Left ventricle myocardium inferior (tissue), 1 donor: ENCODE results near the gene LTB4R2. TPM values are rescaled to one million over a fixed set of nuclear protein-coding genes. Genes with fewer than 3 reads are reported as not detected.

Experiments used
- DNase-seq: peaks from one replicate; pipeline ENCODE4 v3.0.0-alpha.2; 2020
- H3K27ac ChIP-seq: fragments of 200-600 bp; replicated peaks from 2 replicates; pipeline ENCODE4 v1.8.0; 2021
- H3K27me3 ChIP-seq: fragments of 200-600 bp; 2 replicates; pipeline ENCODE4 v1.8.0; 2021; ENCODE audit warnings: low read depth
- H3K36me3 ChIP-seq: fragments of 200-600 bp; 2 replicates; pipeline ENCODE4 v1.8.0; 2021
- H3K4me1 ChIP-seq: fragments of 200-600 bp; 2 replicates; pipeline ENCODE4 v1.8.0; 2021
- H3K4me3 ChIP-seq: fragments of 200-600 bp; 2 replicates; pipeline ENCODE4 v1.8.0; 2021; ENCODE audit warnings: mild to moderate bottlenecking, moderate library complexity
- H3K9me3 ChIP-seq: fragments of 200-600 bp; replicated peaks from 2 replicates; pipeline ENCODE4 v1.8.0; 2021
- CTCF ChIP-seq: fragments of 200-600 bp; IDR thresholded peaks from 2 replicates; pipeline ENCODE4 v1.8.0; 2021; ENCODE audit warnings: antibody characterized with exemption, mild to moderate bottlenecking, borderline replicate concordance
- intact Hi-C: fragments of 100-400 bp; cut with micrococcal nuclease; formaldehyde crosslinking; loops from one replicate; pipeline ENCODE4 v1.11.0; 2022
- total RNA-seq: library from RNA; stranded (reverse); fragmentation: NEBNext Ultra II Directional; extraction: Animal tissue kit (Norgen Biotek cat#: 25700); gene quantifications from one replicate; pipeline ENCODE4 v1.2.1, GENCODE V29; 2021
- donor health status: DM: no; HTN: yes; CAD: no; lungs with severe emphysema.

The LTB4R2 gene
- total RNA-seq, 1 donor from 2014 or later: 0.71 TPM

GRCh38 chr14:24340606-24341005, 30.7 kb downstream of the LTB4R2 start:
- Histone ChIP-seq H3K9me3 (no peaks in the 10 kb centered on the region), H3K27me3 (peaks cover 66% of the 10 kb centered on the region), H3K4me1 (peaks cover 29% of the 10 kb centered on the region), H3K27ac (no peak overlapping the region), H3K36me3 (no peaks in the 10 kb centered on the region), H3K4me3 (no peak overlapping the region)
- DNase-seq: no peak
- intact Hi-C loops: no loop called here
- no peak for TF ChIP-seq CTCF

DNA sequence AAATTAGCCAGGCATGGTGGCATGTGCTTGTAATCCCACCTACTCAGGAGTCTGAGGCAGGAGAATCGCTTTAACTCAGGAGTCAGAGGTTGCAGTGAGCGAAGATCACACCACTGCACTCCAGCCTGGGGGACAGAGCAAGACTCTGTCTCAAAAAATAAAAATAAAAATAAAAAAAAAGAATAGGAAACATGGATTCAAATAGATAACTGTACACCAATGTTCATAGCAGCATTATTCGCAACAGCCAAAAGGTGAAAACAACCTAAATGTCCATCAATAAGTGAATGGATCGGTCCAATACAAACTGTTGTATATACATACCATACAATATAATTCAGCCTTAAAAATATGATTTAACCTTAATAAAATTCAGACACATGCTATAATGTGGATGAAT, 32.9 kb downstream of the LTB4R2 start:
- Histone ChIP-seq H3K36me3 (no peaks in the 10 kb centered on the region), H3K4me1 (peaks cover 40% of the 10 kb centered on the region), H3K9me3 (no peaks in the 10 kb centered on the region), H3K27me3 (peaks cover 51% of the 10 kb centered on the region), H3K4me3 (no peak overlapping the region), H3K27ac (no peak overlapping the region)
- no peak for DNase-seq
- intact Hi-C loops: no loop called here
- TF ChIP-seq CTCF: no peak

DNA sequence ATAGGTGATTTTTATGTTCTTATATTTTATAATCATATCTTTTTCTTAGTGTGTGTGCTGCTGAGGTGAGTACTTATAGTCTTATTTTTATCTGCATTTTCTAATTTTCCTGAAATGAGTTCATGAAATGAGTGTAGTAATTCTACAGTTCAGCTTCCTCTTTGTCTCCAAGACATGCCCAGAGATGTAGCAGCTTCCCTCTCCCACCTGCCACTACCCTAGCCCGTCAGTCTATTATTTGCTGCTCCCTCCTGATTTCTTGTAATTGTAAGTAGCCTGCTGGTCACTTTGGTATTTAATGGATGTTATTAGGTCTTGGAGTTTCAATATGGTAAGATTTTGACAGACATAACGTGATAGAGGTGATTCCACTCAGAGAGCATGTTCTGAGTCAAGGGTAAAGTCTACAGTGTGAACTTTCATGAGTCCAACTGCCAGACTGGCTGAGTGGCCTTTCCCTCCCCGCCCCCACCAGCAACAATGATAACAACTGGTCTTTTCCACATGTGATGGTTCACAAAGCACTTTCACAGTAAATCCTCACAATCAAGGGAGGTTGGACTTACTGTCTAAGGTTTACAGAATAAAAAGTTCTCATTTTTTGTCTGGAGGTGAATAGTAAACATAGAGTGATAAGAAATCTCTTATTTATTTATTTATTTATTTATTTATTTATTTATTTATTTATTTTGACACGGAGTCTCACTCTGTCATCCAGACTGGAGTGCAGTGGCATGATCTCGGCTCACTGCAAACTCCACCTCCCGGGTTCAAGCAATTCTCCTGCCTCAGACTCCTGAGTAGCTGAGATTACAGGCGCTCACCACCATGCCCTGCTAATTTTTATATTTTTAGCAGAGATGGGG, 34.1 kb downstream of the LTB4R2 start:
- Histone ChIP-seq H3K4me3 (no peak overlapping the region), H3K9me3 (no peaks in the 10 kb centered on the region), H3K27me3 (peaks cover 41% of the 10 kb centered on the region), H3K27ac (no peak overlapping the region), H3K36me3 (no peaks in the 10 kb centered on the region), H3K4me1 (peaks cover 30% of the 10 kb centered on the region)
- TF ChIP-seq CTCF: no peak
- no peak for DNase-seq
- intact Hi-C loops: no loop called here

DNA sequence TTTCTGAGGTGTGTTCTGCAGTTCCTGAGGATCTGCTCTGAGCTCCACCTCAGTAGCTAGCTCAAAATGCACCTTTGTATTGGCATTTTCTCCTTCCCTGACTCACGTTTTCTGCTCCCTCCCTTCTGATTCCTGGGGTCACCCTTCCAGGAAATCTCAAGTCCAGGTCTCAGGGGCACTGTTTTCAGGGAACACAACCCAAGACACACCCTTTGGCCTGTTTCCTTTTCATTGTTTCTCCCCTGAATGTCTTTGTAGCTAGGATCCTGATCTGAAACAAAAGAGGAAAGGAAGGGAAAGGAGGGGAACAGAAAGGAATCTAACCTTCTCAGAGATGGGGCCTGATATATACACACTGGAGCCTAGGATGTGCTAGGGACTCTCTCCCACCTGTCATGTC, 37.2 kb downstream of the LTB4R2 start:
- peak overlapping the region; percentile 71 for H3K27ac ChIP-seq
- H3K36me3 ChIP-seq: no peaks in the 10 kb centered on the region
- peaks cover 17% of the 10 kb centered on the region for H3K4me1 ChIP-seq
- no peak overlapping the region for H3K4me3 ChIP-seq
- intact Hi-C loops: no loop called here
- H3K9me3 ChIP-seq: no peaks in the 10 kb centered on the region
- H3K27me3 ChIP-seq: peaks cover 35% of the 10 kb centered on the region
- no peak for DNase-seq
- TF ChIP-seq CTCF: no peak

GRCh38 chr14:24348186-24348585, 38.2 kb downstream of the LTB4R2 start:
- Histone ChIP-seq H3K27me3 (peaks cover 45% of the 10 kb centered on the region), H3K27ac (peak overlapping the region; percentile 71), H3K36me3 (no peaks in the 10 kb centered on the region), H3K4me3 (no peak overlapping the region), H3K9me3 (no peaks in the 10 kb centered on the region), H3K4me1 (peaks cover 17% of the 10 kb centered on the region)
- DNase-seq: no peak
- TF ChIP-seq CTCF: no peak
- intact Hi-C loops: no loop called here
